GM19043 (cell line): ENCODE measurements around the gene AMIGO1.
A peak's percentile ranks its signal among the peaks of the same experiment; 100 is the strongest.

Source experiments
- ATAC-seq: cut with Tn5 transposase; IDR thresholded peaks from one replicate; pipeline ENCODE4 v1.9.1; 2021; ENCODE audit warnings: low read depth; ENCODE audit not compliant: unreplicated experiment

The AMIGO1 gene

DNA sequence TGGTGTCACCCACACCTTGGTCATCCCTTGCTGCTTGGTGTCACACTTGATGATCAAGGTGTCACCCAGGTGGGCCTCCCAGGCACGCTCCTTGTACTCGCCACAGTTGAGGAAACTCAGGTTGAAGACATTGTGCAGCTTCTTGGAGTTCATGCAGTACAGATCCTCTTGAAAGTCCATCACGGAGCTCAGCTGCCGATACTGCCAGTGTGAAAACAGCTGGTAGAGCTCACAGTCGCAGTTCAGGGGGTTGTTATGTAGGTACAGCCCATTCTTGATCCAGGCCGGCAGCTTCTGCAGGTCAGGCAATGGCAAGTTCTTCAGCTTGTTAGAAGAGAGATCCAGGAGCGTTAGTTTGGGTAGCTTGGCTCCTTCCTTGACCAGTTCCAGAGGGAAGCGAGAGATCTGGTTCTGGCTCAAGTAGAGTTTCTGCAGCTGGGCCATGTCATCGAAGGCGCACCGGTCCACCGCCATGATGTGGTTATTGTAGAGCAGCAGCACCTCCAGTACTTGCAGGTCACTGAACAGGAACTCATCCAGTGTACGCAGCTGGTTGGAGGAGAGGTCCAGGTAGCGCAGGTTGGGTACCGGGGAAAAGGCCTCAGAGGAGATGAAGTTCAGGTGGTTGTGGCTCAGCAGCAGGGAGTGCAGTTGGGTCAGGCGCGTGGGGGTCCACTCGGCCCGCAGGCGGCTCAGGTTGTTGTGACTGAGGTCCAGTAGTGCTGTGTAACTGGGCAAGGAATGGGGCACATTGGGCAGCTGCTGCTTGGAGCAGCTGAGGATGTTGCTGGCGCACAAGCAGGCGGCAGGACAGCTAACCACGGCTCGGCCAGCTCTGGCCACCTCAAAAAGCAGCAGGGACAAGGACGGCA lies 1.3 kb downstream of the AMIGO1 start:
- no peak for ATAC-seq

DNA sequence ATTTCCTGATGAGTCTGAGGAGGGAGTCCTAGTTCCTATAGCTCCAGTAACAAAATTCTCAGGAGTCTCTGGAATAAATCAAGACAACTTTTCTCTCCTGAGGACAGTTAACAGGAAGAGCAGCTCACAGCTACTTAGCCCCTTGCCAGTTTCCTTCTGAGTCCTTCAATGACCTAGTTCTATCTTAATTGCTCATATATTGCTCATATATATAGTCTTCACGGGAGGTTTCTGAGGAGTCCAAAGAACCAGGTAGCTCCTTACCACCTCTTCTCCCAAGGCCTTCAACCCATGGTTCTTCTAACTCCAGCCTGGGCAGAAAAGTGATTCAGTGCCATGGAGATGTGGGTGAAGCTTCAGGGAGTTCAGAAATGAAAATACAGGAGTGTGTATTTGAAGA lies 4.6 kb downstream of the AMIGO1 start:
- no peak for ATAC-seq

DNA sequence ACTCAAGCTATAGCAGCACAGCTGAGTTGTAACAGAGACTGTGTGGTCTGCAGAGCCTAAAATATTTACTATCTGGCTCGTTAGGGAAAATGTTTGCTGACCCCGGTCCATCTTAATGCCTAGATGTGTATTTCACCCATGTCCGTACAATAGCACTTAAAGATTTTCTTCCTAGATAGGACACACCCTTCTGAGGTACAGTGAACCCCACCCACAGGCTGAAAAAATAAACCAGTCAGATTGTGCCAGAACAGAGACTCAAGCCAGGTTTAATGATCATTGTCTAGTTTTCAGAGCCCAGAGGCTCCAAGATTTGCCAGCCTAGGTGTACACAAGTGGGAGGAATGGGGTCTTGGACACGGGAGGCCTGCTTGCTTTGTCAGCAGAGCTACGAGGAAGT lies 5.6 kb downstream of the AMIGO1 start:
- no peak for ATAC-seq

DNA sequence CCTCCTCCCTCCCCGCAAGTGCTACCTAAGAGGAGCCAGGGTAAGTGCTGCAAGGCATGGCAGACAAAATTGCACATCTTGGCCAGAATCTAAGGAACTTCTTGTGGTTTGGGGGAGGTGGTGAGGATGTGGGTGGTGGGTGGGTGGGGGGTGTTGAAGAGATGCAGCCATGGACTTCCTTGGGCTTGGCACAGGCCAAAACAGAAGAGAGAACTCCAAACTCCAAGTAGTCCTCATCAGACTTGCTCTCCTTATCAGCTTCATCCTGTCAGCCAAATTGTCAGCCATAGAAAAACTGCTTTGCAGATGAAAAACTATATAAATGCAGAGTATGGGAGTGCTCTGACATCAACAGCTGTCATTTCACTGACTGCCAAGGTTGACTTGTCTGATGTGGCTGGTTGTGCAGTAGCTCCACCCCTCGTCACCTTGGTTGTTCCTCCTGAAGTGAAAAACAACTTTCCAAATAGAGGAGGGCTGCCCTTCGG lies 7.1 kb downstream of the AMIGO1 start:
- ATAC-seq, result no peak

DNA sequence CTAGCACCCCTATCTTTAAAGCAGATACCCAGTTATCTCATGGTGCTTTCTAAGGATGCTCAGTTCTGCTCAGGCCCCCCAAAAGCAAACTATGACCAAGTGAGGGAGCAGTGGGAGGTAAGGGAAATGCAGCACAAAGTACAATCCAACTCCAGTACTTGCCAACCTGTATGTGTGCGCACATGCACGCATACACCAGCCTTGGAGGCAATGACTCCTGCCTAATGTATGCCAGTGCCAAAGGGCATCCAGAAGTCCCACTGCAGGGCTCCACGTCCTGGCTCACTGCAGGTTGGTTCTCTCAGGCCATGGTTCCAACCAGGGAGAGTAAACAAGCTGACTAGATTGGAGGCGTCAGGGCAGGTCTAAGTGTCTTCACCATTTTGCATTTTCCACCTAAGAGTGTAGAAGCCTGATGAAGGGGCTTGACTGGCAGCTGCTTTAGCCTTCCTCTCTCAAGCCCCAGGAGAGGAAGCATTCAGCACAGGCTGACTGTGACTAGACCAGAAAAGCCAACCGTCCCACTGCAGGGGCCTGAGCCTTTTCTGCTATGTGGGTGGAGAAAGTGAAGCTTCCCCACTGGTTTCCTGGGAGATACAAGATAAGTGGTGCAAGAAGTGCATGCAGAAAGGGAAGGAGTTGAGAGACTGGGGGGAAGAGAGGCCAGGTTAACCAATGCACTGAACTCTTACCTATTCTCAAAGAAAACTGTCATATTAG lies 7.7 kb downstream of the AMIGO1 start:
- no peak for ATAC-seq

DNA sequence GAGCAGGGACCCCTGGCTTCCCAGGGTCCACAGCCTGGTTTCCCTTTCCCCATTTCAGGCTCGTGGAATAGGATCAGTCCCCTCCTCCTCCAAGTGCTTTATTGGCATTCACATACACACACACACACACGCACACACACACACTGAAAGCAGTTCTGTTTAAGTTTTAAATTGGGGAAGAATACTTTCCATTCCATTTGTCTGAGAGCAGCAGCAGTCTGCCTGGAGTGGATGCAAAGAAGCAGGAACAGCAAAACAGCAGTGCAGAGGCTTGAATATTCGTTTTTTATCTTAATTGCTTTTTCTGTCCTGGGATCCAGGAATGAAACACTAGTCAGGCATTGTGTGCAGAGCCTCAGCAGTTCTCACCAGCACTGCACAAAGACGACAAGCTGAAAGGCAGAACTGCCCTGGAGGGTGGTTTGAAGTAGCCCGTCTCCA lies 8.6 kb downstream of the AMIGO1 start:
- no peak for ATAC-seq

DNA sequence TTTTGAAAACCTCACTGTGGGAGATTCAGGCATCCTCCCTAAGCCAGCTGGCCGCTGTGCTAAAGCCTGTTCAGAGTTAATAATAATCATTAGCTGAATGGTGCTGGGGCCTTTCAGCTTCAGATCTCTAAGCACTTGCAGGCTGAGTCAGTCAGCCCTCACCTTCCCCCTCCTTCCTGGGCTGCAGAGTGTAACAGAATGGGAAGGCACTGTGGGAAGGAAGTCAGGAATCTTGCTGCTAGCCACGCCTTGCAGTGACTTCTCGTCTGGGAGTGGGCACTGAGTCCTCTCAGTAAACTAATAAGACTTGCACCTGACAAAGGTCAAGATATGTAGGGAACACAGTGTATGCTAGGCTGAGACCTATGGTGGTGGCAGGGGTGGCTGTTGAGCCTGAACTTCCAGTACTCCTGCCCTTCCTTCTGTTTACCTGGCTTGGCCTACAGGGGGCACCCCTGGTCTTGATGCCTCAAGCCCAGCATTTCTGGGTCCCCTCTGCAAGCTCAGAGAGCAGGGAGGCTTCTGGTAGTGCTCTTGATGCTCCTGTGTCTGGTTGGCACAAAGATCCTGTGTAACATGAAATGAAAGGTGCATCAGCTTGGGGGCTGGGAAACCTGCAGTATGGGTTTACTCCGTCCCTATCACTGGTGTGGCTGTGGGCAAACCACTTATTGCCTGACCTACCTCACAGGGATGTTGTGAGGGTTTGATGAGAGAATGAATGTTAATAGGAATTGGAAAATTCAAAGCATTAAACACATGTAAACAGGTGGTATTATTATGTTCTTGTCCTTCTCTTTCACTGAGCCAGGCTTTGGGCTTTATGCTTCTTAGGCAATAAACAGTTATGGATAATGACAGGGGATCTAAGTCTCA lies 9.6 kb downstream of the AMIGO1 start:
- no peak for ATAC-seq

DNA sequence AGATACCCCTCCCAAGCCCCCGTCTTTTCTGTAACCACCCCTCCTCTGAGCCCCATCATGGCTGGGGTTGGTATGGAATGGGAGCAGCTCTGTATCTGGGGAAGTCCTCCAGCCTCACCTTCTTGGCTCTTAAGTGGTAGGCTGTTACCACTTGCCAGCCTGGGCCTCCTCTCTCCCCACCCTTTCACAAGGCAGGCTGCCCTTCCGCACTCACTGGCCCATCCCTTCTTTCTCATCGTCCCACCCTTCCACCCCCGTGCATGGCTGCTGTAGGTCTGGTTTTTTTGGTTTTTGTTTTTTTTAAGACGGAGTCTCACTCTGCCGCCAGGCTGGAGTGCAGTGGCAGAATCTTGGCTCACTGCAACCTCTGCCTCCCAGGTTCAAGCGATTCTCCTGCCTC lies 10.4 kb downstream of the AMIGO1 start:
- ATAC-seq, result no peak

DNA sequence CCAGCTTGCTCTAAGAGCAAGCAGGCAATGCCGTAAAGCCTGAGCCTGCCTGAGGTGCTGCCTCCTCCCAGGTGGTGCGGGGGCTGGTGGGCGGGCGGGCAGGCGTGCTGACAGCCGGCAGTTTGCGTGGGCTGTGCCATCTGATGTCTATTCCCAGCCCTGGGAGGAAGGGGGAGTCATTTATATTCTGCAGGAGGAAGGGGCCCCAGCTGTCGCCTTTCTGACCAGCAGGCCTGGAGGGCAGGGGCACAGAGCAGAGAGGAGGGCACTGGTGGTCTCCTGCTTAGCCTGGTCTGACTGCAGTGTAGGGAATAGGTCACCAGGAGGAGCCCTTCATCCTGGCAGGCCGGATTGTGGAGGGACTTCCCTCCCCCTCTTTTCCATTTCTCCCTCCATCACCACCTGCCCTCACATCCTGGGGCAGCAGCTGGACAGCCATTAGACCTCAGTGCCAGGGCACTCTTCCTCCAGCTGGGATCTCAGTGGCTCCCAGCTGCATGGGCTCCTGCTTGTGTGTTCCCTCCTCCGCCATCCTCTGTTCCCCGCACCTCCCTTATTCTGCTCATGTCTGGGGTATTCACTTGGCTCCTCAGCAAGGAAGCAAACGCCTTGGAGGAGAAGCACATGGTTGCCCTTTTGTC lies 11.2 kb downstream of the AMIGO1 start:
- no peak for ATAC-seq

DNA sequence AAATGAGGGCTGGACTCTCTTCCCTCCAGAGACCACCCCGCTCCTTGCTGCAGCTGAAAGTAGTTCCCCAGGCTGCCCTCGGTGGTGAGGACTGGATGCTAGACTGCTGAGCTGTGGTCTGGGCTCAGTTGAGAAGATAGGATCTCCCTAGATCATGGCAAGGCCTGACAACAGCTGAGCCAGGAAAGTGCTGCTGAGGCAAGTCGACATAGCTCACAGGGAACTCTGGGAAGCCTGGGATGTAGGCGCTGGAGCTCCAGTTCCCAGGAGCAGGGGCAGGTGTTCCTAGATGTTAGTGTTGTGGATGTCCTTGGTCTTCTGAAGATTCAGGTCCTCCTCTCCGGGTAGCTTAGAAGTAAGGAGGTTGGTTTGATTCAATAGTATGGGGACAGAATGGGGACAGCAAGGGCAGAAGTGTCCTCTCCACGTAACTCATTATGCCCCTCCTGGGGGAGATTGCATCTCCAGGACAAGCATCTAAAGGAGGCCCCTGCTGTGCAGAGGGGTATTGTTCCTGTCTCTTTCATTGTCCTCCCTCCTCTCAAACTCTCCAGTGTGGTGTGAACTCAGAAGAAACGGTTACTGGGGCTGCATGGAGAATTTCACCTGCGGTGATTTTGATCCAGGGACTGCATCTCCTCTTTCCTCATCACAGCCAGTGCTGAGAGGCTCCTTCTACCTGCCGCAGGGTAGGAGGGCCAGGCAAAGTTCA lies 11.9 kb downstream of the AMIGO1 start:
- no peak for ATAC-seq

DNA sequence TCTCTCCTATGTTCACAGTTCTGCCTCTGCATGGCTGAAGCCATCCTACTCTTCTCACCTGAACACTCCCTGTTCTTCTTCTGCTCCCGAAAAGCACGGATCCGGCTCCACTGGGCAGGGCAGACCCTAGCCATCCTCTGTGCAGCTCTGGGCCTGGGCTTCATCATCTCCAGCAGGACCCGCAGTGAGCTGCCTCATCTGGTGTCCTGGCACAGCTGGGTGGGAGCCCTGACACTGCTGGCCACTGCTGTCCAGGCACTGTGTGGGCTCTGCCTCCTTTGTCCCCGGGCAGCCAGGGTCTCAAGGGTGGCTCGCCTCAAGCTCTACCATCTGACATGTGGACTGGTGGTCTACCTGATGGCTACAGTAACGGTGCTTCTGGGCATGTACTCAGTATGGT lies 13.8 kb downstream of the AMIGO1 start:
- ATAC-seq, result no peak

DNA sequence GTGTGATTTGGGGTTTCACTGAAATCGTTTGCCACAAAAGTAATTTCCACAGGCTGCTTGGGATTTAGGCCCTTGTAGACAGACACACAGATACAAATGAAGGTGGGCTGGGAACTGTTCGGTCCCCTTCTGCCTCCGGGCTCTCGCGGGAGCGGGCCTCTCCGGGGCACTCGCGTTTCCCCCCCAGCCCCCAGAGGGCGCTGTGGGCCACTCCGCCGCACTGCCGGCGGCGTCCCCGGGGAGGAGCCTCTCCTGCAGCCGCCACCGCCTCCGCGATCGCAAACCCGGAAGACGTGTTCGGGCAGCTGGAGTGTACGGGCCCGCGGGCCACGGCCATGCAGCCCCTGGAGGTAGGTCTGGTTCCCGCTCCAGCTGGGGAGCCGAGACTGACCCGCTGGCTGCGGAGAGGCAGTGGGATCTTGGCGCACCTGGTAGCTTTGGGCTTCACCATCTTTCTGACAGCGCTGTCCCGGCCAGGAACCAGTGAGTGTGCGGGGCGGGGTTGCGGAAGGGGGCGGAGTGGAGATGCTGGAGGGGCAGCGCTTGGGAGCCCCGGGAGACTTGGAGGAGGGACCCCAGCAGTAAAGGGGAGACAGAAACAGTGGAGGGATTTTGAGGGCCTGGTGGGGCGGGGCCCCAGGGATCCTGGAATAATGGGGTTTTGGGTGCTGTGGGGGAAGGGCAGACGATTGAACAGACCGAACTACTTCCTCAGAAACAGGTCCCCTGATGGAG lies 15.6 kb downstream of the AMIGO1 start, which contains the start of gene CYB561D1:
CYB561D1 (plus strand) TSS at position 290 of the 735 bp plus-strand sequence; CDS start at position 336, 46 bp downstream.
- ATAC-seq, result peak; percentile 90

DNA sequence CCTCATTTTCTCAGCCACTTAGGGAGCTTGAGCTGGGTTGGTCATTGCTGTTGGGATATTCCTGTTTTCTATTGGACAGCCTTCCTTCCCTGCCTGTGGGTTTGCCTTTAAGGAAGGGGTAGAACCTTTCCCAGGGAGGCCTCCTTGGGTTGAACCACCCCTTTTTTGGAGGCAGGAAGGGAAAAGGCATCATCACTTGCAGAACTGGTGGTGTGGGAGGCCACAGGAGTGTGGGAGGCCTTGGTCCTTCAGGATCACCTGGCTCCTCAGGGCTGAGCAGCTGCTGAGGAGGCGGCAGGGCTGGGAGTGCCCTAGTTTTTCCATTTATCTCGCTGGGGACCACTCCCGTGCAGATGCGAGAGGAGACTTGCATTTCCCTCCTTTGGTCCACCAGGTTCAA lies 16.3 kb downstream of the AMIGO1 start:
- no peak for ATAC-seq

DNA sequence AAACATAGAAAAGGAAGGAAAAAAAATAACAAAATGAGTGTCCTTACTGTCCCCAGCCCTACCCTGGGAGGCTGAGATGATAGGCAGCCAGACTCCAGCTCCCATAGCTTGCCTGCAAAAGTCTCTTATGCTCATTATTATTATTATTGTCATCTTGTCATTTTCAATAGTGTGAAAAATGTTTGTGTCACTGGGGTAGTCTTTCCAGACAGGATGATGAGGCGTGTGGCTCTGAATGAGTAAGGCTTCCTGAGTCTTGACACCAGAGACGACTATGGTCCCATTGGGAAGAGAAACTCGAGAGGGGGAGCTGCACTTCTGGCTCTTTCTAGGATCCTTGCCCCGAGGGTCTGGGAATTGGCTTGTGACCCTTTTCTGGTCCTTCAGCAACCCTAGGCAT lies 16.7 kb downstream of the AMIGO1 start:
- no peak for ATAC-seq

DNA sequence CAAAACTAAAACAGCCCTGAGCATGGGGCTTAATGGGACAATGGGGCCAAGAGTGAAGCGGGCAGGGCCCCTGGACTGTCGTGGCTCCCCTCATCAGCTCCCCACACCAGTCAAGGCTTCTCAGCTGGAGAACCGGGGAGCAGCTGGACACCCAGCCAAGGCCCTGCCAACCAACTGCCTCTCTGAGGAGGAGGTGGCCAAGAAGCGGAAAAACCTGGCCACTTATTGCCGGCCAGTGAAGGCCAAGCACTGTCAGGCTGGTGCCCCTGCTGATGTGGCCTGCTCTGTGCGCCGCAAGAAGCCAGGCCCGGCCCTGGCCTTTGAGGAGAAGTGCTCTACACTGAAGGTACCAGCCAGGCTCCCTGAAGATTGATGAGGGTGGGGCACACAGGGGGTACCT lies 18.2 kb downstream of the AMIGO1 start:
- no peak for ATAC-seq

DNA sequence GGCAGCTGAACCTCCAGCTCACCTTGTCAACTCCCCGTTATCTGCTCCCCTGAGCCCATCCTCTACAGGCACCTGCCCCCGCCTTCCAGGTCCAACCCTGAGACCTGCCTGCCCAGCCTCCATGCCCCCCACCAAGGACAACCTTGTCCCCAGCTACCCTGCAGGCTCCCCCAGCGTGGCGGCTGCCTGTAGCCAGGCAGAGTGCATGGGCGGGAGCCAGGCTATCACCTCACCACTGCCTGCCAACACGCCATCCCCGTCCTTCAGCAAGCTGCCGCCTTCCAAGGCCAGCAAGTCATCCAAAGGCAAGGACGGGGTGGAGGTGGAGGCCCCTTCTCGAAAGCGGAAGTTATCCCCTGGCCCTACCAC lies 18.6 kb downstream of the AMIGO1 start:
- ATAC-seq, result no peak

DNA sequence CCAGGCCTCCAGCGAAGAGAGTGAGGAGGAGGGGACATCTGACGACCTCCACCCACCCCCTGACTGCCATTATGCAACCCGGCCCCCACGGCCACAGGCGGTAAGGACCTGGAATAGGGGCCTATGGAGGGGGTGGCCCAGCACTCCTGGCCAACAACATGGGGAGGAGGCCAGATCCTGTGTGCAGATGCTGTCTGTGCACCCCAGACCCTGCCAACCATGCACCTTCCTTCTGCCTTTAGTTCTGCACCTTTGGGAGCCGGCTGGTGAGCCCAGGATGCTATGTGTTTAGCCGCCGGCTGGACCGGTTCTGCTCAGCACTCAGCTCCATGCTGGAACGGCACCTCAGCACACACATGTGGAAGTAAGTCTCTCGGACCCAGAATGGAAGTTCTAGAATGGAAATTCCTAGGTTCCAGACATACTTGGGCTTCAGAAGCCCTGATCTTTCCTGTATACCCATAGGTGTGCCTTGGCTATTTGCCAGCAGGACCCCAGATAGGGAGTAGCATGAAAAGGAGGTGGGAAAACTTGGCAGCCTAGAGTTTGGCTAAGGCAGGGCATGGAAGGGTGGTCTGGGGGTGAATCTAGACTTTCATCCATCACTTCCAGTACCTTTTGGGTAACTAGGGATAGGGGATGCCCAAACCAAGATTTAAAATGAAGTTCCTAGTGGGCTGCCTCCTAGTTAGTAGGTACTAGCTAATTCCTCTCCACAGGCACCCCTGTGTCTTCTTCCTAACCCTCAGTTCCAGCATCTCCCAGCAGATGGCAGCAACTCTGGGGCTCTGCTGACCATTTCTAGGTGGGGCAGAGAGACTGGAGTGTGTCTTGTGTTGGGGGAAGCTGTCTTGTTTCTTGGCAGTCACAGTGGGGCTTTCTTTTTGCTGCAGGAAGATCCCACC lies 19.2 kb downstream of the AMIGO1 start:
- ATAC-seq, result no peak

DNA sequence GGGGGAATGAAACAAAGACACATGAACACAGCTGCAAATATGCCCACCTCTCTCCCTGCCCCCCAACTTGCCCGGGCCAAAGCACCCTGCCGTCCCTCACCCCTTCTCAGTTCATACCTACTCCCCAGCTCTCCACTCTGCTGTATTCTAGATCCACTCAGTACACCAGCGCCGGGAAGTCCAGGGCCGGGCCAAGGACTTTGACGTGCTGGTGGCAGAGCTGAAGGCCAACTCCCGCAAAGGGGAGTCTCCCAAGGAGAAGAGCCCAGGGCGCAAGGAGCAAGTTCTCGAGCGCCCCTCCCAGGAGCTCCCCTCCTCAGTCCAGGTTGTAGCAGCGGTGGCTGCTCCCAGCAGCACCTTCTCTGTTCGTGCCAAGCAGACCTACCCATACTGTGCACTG lies 20.8 kb downstream of the AMIGO1 start:
- ATAC-seq, result no peak
